Endothelial cell of umbilical vein (primary cell): ENCODE measurements around the gene PCSK6. TPM values are rescaled to one million over a fixed set of nuclear protein-coding genes. Genes with fewer than 3 reads are reported as not detected.

Experiments
- BruUV-seq: library from RNA; stranded (reverse); fragments of 400-500 nt; replicated peaks from 2 replicates; lab custom pipeline; 2021; lab: Mats Ljungman, UMichigan
- CTCF ChIA-PET: fragments of 300-600, 350-600 bp; sonication (Branson Sonifier 250); formaldehyde crosslinking; loops from one replicate; lab custom pipeline; 2021; ENCODE audit warnings: antibody characterized with exemption, inconsistent platforms; lab: Charles Lee
- POLR2A ChIA-PET: fragments of 300-600, 350-600 bp; sonication (Branson Sonifier 250); formaldehyde crosslinking; loops from one replicate; lab custom pipeline; 2021; ENCODE audit warnings: antibody characterized with exemption, inconsistent platforms; lab: Charles Lee
- DNase-seq: peaks from one replicate; pipeline ENCODE4 v3.0.0-alpha.2; 2011; ENCODE audit warnings: low read depth, low spot score
- FAIRE-seq: peaks from 2 replicates; lab custom pipeline; 2011; peaks lifted over from hg19 to GRCh38; lab: Jason Lieb, UNC
- H2AFZ ChIP-seq: 2 replicates; pipeline ENCODE4 v1.6.0; 2012; ENCODE audit warnings: low read depth, low read length, control low read depth, inconsistent platforms
- H3K27ac ChIP-seq: 2 replicates; pipeline ENCODE4 v1.5.1; 2011; ENCODE audit warnings: low read depth, mild to moderate bottlenecking, control low read depth, low read length, moderate library complexity; ENCODE audit not compliant: insufficient read depth
- H3K27me3 ChIP-seq, 2 experiments: 2 replicates each; pipeline versions ENCODE4 v1.6.0 to v1.6.1; 2011; ENCODE audit warnings: low read length in 2 of 2, mixed read lengths in 1 of 2; ENCODE audit not compliant: control insufficient read depth in 2 of 2, insufficient read depth in 2 of 2
- H3K36me3 ChIP-seq, 2 experiments: 2 replicates in 1 of 2; 3 replicates in 1 of 2; pipeline ENCODE4 v1.5.1; 2011; ENCODE audit warnings: low read length in 2 of 2, mild to moderate bottlenecking in 1 of 2, moderate library complexity in 1 of 2; ENCODE audit not compliant: control insufficient read depth in 2 of 2, insufficient read depth in 2 of 2; ENCODE audit errors: extremely low read depth in 1 of 2
- H3K4me1 ChIP-seq: 3 replicates; pipeline ENCODE4 v1.5.1; 2011; ENCODE audit warnings: mild to moderate bottlenecking, low read length; ENCODE audit not compliant: control insufficient read depth, insufficient read depth; ENCODE audit errors: extremely low read depth
- H3K4me2 ChIP-seq: 2 replicates; pipeline ENCODE4 v1.6.1; 2011; ENCODE audit warnings: low read length, control low read depth, mixed read lengths; ENCODE audit not compliant: insufficient read depth
- H3K4me3 ChIP-seq, 3 experiments: fragments of 200-600 bp in 1 of 3; sonication (generic), shearing (Covaris generic) in 1 of 3; replicated peaks in 1 of 3; 2 replicates each; pipeline ENCODE4 v1.5.1; 2011 to 2016; ENCODE audit warnings: control low read depth in 3 of 3, low read length in 3 of 3, mild to moderate bottlenecking in 2 of 3, inconsistent platforms in 1 of 3, low read depth in 1 of 3, moderate library complexity in 1 of 3; ENCODE audit not compliant: insufficient read depth in 1 of 3
- H3K79me2 ChIP-seq: 2 replicates; pipeline ENCODE4 v1.6.0; 2012; ENCODE audit warnings: low read length, inconsistent platforms; ENCODE audit not compliant: control insufficient read depth, insufficient read depth
- H3K9ac ChIP-seq: replicated peaks from 2 replicates; pipeline ENCODE3; 2011; ENCODE audit warnings: low read length, control low read depth; ENCODE audit not compliant: insufficient read depth; ENCODE audit errors: extremely low read depth
- H3K9me1 ChIP-seq: replicated peaks from 3 replicates; pipeline ENCODE4 v1.6.0; 2011; ENCODE audit warnings: mild to moderate bottlenecking, low read length; ENCODE audit not compliant: control insufficient read depth, insufficient read depth; ENCODE audit errors: extremely low read depth
- H3K9me3 ChIP-seq: replicated peaks from 2 replicates; pipeline ENCODE4 v1.5.1; 2012; ENCODE audit warnings: low read length, inconsistent platforms; ENCODE audit not compliant: control insufficient read depth, insufficient read depth
- H4K20me1 ChIP-seq: replicated peaks from 2 replicates; pipeline ENCODE3; 2011; ENCODE audit warnings: mild to moderate bottlenecking, low read length; ENCODE audit not compliant: control insufficient read depth, insufficient read depth; ENCODE audit errors: extremely low read depth
- EZH2 ChIP-seq: IDR thresholded peaks from 2 replicates; pipeline ENCODE4 v1.6.1; 2012; ENCODE audit warnings: borderline replicate concordance, low read depth, mild to moderate bottlenecking, moderate library complexity, low read length, inconsistent platforms; ENCODE audit not compliant: severe bottlenecking
- FOS ChIP-seq: IDR thresholded peaks from 2 replicates; pipeline ENCODE4 v1.6.1; 2011; ENCODE audit warnings: mild to moderate bottlenecking, low read length, moderate library complexity, borderline replicate concordance; ENCODE audit not compliant: insufficient read depth
- GATA2 ChIP-seq: IDR thresholded peaks from 2 replicates; pipeline ENCODE4 v1.7.0; 2011; ENCODE audit warnings: low read depth, mild to moderate bottlenecking, moderate library complexity, mixed read lengths, low read length; ENCODE audit not compliant: insufficient read length, insufficient read depth
- JUN ChIP-seq: IDR thresholded peaks from 2 replicates; pipeline ENCODE4 v1.6.1; 2011; ENCODE audit warnings: borderline replicate concordance, low read depth; ENCODE audit not compliant: insufficient read length, insufficient read depth
- MYC ChIP-seq: IDR thresholded peaks from one replicate; pipeline ENCODE4 v1.6.1; 2011; ENCODE audit warnings: mild to moderate bottlenecking, low read depth, low read length
- POLR2A ChIP-seq: IDR thresholded peaks from 2 replicates; pipeline ENCODE4 v1.6.1; 2012; ENCODE audit warnings: low read depth, mild to moderate bottlenecking, control low read depth, low read length
- POLR2AphosphoS5 ChIP-seq: IDR thresholded peaks from 2 replicates; pipeline ENCODE4 v1.6.1; 2012; ENCODE audit warnings: low read depth, mild to moderate bottlenecking, control low read depth, low read length, moderate library complexity; ENCODE audit not compliant: insufficient read depth
- dilution Hi-C: fragments of 300-500 bp; cut with MboI; formaldehyde crosslinking; loops from one replicate; pipeline ENCODE4 v1.15.0; 2019; ENCODE audit warnings: low sequenced_read_pairs; ENCODE audit not compliant: extremely low pct_ligation_motif_present
- intact Hi-C: fragments of 100-400 bp; cut with micrococcal nuclease; formaldehyde crosslinking; loops from one replicate; pipeline ENCODE4 v1.10.0; 2022
- polyA plus RNA-seq, 4 experiments: library from polyadenylated mRNA; depleted of rRNA in 3 of 4; stranded (reverse) in 3 of 4; unstranded in 1 of 4; fragments of >200 nt; gene quantifications; 2 replicates each; pipeline versions ENCODE4 v1.2.1 to v1.2.3, GENCODE V29; 2011 to 2012; ENCODE audit warnings: missing spikeins in 1 of 4
- total RNA-seq: library from RNA; stranded (reverse); gene quantifications from 2 replicates; pipeline ENCODE4 v1.2.3, GENCODE V29; 2021
- TF ChIP-seq, protein P1 (sequence below), 2 donors: IDR thresholded peaks; 1 replicate in 1 of 2; 2 replicates in 1 of 2; pipeline ENCODE4 v1.5.1; 2011; ENCODE audit warnings: low read length in 2 of 2, mild to moderate bottlenecking in 2 of 2, moderate library complexity in 2 of 2, control low read depth in 1 of 2, inconsistent platforms in 1 of 2, low read depth in 1 of 2; ENCODE audit not compliant: insufficient read depth in 1 of 2; ENCODE audit errors: extremely low read depth in 1 of 2

Gene PCSK6
- total and polyA plus RNA-seq, 2 donors (not counting 3 experiments of a cell fraction or from before 2014, with no cell fraction given) = 0.18 to 0.69 TPM

- dilution Hi-C loops = no loop called here
- no peaks in the 10 kb centered on the region for H3K36me3 ChIP-seq
- H3K4me1 ChIP-seq = no peaks in the 10 kb centered on the region
- no peaks in the 10 kb centered on the region for H4K20me1 ChIP-seq
- no peak overlapping the region for H2AFZ ChIP-seq
- H3K27ac ChIP-seq = no peak overlapping the region
- no peak overlapping the region for H3K9ac ChIP-seq
- H3K9me3 ChIP-seq = no peaks in the 10 kb centered on the region
- H3K9me1 ChIP-seq = no peaks in the 10 kb centered on the region
- H3K4me2 ChIP-seq = no peak overlapping the region
- no peaks in the 10 kb centered on the region for H3K79me2 ChIP-seq
- FAIRE-seq (no peak), DNase-seq (no peak)
- ChIA-PET POLR2A (no interaction called here), CTCF (no interaction called here)
- no peaks in the 10 kb centered on the region for H3K27me3 ChIP-seq
- no TSS peak for BruUV-seq
- intact Hi-C loops = no loop called here
- TF ChIP-seq EZH2 (no peak), FOS (no peak), POLR2A (no peak), POLR2AphosphoS5 (no peak), MYC (no peak), GATA2 (no peak), JUN (no peak)
- TF ChIP-seq, protein P1, sequence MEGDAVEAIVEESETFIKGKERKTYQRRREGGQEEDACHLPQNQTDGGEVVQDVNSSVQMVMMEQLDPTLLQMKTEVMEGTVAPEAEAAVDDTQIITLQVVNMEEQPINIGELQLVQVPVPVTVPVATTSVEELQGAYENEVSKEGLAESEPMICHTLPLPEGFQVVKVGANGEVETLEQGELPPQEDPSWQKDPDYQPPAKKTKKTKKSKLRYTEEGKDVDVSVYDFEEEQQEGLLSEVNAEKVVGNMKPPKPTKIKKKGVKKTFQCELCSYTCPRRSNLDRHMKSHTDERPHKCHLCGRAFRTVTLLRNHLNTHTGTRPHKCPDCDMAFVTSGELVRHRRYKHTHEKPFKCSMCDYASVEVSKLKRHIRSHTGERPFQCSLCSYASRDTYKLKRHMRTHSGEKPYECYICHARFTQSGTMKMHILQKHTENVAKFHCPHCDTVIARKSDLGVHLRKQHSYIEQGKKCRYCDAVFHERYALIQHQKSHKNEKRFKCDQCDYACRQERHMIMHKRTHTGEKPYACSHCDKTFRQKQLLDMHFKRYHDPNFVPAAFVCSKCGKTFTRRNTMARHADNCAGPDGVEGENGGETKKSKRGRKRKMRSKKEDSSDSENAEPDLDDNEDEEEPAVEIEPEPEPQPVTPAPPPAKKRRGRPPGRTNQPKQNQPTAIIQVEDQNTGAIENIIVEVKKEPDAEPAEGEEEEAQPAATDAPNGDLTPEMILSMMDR (IDR thresholded peaks at IDR 0.05; ENCODE audit: extremely low read depth in 1 of 2, insufficient read depth in 1 of 2, low read depth in 1 of 2, low read length in 2 of 2) = no peak
- no peak overlapping the region for H3K4me3 ChIP-seq
These were observed 110.6 kb downstream of the PCSK6 start for GRCh38 chr15:101378879-101379278.
